H1 (cell line): Measurements from ENCODE around the gene SLC9A3. TPM values are rescaled to one million over a fixed set of nuclear protein-coding genes. Genes with fewer than 3 reads are reported as not detected.

Experiments used
- CTCF ChIA-PET: fragments of 300-600 bp; sonication (Branson Sonifier 250); formaldehyde crosslinking; loops from one replicate; lab custom pipeline; 2021; ENCODE audit not compliant: partially characterized antibody; lab: Charles Lee
- POLR2A ChIA-PET: fragments of 300-600 bp; sonication (Branson Sonifier 250); formaldehyde crosslinking; loops from one replicate; lab custom pipeline; 2021; ENCODE audit warnings: inconsistent platforms; ENCODE audit not compliant: partially characterized antibody; lab: Charles Lee
- DNase-seq, 2 experiments: peaks; one replicate each; pipeline versions ENCODE4 v3.0.0 to v3.0.0-alpha.2; 2010 to 2022; ENCODE audit warnings: low spot score in 2 of 2, low read depth in 1 of 2, mixed read lengths in 1 of 2
- FAIRE-seq: peaks from 2 replicates; lab custom pipeline; 2011; peaks lifted over from hg19 to GRCh38; lab: Jason Lieb, UNC
- H2AFZ ChIP-seq: 2 replicates; pipeline ENCODE4 v1.8.1; 2012; ENCODE audit warnings: low read length, inconsistent platforms
- H2AK5ac ChIP-seq: 2 replicates; pipeline ENCODE4 v1.6.1; 2013; ENCODE audit warnings: low read depth, low read length
- H2BK120ac ChIP-seq: replicated peaks from 2 replicates; pipeline ENCODE3; 2013; ENCODE audit warnings: low read depth, low read length, inconsistent platforms
- H2BK12ac ChIP-seq: 2 replicates; pipeline ENCODE4 v1.6.1; 2013; ENCODE audit warnings: low read depth, low read length
- H2BK15ac ChIP-seq: 2 replicates; pipeline ENCODE4 v1.6.1; 2013; ENCODE audit warnings: low read length
- H2BK20ac ChIP-seq: 2 replicates; pipeline ENCODE4 v1.6.1; 2013; ENCODE audit warnings: low read length
- H2BK5ac ChIP-seq: 2 replicates; pipeline ENCODE4 v1.6.1; 2013; ENCODE audit warnings: low read depth, low read length
- H3K14ac ChIP-seq: 2 replicates; pipeline ENCODE4 v1.6.1; 2013; ENCODE audit warnings: inconsistent platforms; ENCODE audit not compliant: insufficient read length
- H3K18ac ChIP-seq: 2 replicates; pipeline ENCODE4 v1.6.1; 2013; ENCODE audit warnings: low read length; ENCODE audit errors: extremely low read depth
- H3K23ac ChIP-seq: 2 replicates; pipeline ENCODE4 v1.6.1; 2013; ENCODE audit warnings: inconsistent platforms; ENCODE audit not compliant: insufficient read length
- H3K23me2 ChIP-seq: 2 replicates; pipeline ENCODE4 v1.6.1; 2013; ENCODE audit warnings: low read depth, low read length
- H3K27ac ChIP-seq: 2 replicates; pipeline ENCODE4 v1.6.1; 2011; ENCODE audit warnings: low read depth, low read length, inconsistent platforms
- H3K27me3 ChIP-seq, 4 experiments: replicated peaks in 1 of 4; 1 replicate in 1 of 4; 2 replicates in 3 of 4; pipeline versions ENCODE4 v1.6.1 to v1.8.1; 2011 to 2013; ENCODE audit warnings: low read length in 3 of 4, mild to moderate bottlenecking in 3 of 4, inconsistent platforms in 2 of 4, mixed read lengths in 2 of 4, moderate library complexity in 1 of 4; ENCODE audit not compliant: control insufficient read depth in 3 of 4, insufficient read depth in 3 of 4; ENCODE audit errors: extremely low read depth in 1 of 4
- H3K36me3 ChIP-seq, 4 experiments: 2 replicates each; pipeline versions ENCODE4 v1.6.1 to v1.8.1; 2011 to 2013; ENCODE audit warnings: mild to moderate bottlenecking in 4 of 4, low read length in 3 of 4, moderate library complexity in 2 of 4, control low read depth in 1 of 4, inconsistent platforms in 1 of 4; ENCODE audit not compliant: insufficient read depth in 4 of 4, control insufficient read depth in 2 of 4
- H3K4ac ChIP-seq: replicated peaks from 2 replicates; pipeline ENCODE3; 2013; ENCODE audit warnings: low read length, low read depth, mixed read lengths, inconsistent platforms; ENCODE audit not compliant: insufficient read length
- H3K4me1 ChIP-seq, 4 experiments: replicated peaks in 1 of 4; 1 replicate in 1 of 4; 2 replicates in 3 of 4; pipeline versions ENCODE4 v1.6.1 to v1.8.1; 2011 to 2013; ENCODE audit warnings: low read length in 3 of 4, inconsistent platforms in 2 of 4, mixed read lengths in 1 of 4; ENCODE audit not compliant: insufficient read depth in 4 of 4, control insufficient read depth in 3 of 4
- H3K4me2 ChIP-seq, 2 experiments: 2 replicates each; pipeline versions ENCODE4 v1.6.1 to v1.8.1; 2011 to 2013; ENCODE audit warnings: low read depth in 2 of 2, low read length in 2 of 2, control low read depth in 1 of 2, inconsistent platforms in 1 of 2, mild to moderate bottlenecking in 1 of 2; ENCODE audit not compliant: insufficient read depth in 1 of 2
- H3K4me3 ChIP-seq, 4 experiments: fragments of 200-600, 300-600 bp in 1 of 4; sonication (generic), shearing (Covaris generic), sonication (Bioruptor Twin) in 1 of 4; 2 replicates each; pipeline versions ENCODE4 v1.5.1 to v1.8.1; 2011 to 2016; ENCODE audit warnings: low read length in 4 of 4, low read depth in 3 of 4, control low read depth in 2 of 4, inconsistent platforms in 2 of 4, mild to moderate bottlenecking in 2 of 4, mixed read lengths in 1 of 4, moderate library complexity in 1 of 4; ENCODE audit not compliant: insufficient read depth in 2 of 4; ENCODE audit errors: extremely low read depth in 1 of 4
- H3K56ac ChIP-seq: replicated peaks from 2 replicates; pipeline ENCODE3; 2013; ENCODE audit warnings: low read depth, mild to moderate bottlenecking, mixed read lengths, low read length, inconsistent platforms; ENCODE audit not compliant: insufficient read length
- H3K79me1 ChIP-seq: 2 replicates; pipeline ENCODE4 v1.6.1; 2013; ENCODE audit warnings: low read depth, low read length, control low read depth
- H3K79me2 ChIP-seq, 2 experiments: 2 replicates each; pipeline versions ENCODE4 v1.6.1 to v1.8.1; 2012 to 2013; ENCODE audit warnings: low read length in 2 of 2, mild to moderate bottlenecking in 2 of 2, inconsistent platforms in 1 of 2; ENCODE audit not compliant: insufficient read depth in 2 of 2, control insufficient read depth in 1 of 2
- H3K9ac ChIP-seq, 4 experiments: replicated peaks in 1 of 4; 1 replicate in 1 of 4; 2 replicates in 3 of 4; pipeline versions ENCODE4 v1.6.1 to v1.8.1; 2011 to 2013; ENCODE audit warnings: low read depth in 3 of 4, low read length in 3 of 4, control low read depth in 2 of 4, mild to moderate bottlenecking in 2 of 4, moderate library complexity in 2 of 4, inconsistent platforms in 1 of 4; ENCODE audit errors: extremely low read depth in 1 of 4
- H3K9me3 ChIP-seq, 2 experiments: 2 replicates each; pipeline versions ENCODE4 v1.6.1 to v1.8.1; 2012 to 2013; ENCODE audit warnings: mild to moderate bottlenecking in 2 of 2, moderate library complexity in 2 of 2, control low read depth in 1 of 2, inconsistent platforms in 1 of 2, low read depth in 1 of 2, low read length in 1 of 2, mixed read lengths in 1 of 2; ENCODE audit not compliant: insufficient read depth in 2 of 2
- H4K20me1 ChIP-seq, 2 experiments: replicated peaks in 1 of 2; 2 replicates each; pipeline versions ENCODE3 to v1.8.1; 2011 to 2013; ENCODE audit warnings: inconsistent platforms in 2 of 2, low read length in 2 of 2, mild to moderate bottlenecking in 1 of 2; ENCODE audit not compliant: insufficient read depth in 2 of 2, control insufficient read depth in 1 of 2
- H4K5ac ChIP-seq: 2 replicates; pipeline ENCODE4 v1.6.1; 2013; ENCODE audit warnings: low read length, low read depth, mixed read lengths, inconsistent platforms; ENCODE audit not compliant: insufficient read length
- H4K8ac ChIP-seq: 2 replicates; pipeline ENCODE4 v1.8.0; 2013; ENCODE audit warnings: mild to moderate bottlenecking, moderate library complexity, low read length, inconsistent platforms; ENCODE audit not compliant: insufficient read depth; ENCODE audit errors: extremely low read depth
- H4K91ac ChIP-seq: replicated peaks from 2 replicates; pipeline ENCODE3; 2013; ENCODE audit warnings: low read length, mixed read lengths, inconsistent platforms; ENCODE audit not compliant: insufficient read length
- BACH1 ChIP-seq: IDR thresholded peaks from 2 replicates; pipeline ENCODE4 v1.6.1; 2012; ENCODE audit warnings: low read length, improper control_type of control experiment
- EGR1 ChIP-seq: IDR thresholded peaks from 2 replicates; pipeline ENCODE4 v1.6.1; 2011; ENCODE audit warnings: low read depth, low read length, borderline replicate concordance
- HDAC2 ChIP-seq, 2 experiments: fragments of 300-600 bp in 1 of 2; sonication (generic) in 1 of 2; IDR thresholded peaks; 2 replicates each; pipeline ENCODE4 v1.6.1; 2011 to 2012; ENCODE audit warnings: low read depth in 2 of 2, low read length in 2 of 2, mild to moderate bottlenecking in 2 of 2, moderate library complexity in 2 of 2, borderline replicate concordance in 1 of 2, inconsistent platforms in 1 of 2
- JUND ChIP-seq: IDR thresholded peaks from 2 replicates; pipeline ENCODE4 v1.6.1; 2011; ENCODE audit warnings: mild to moderate bottlenecking, improper control_type of control experiment, low read length
- RBBP5 ChIP-seq: IDR thresholded peaks from 2 replicates; pipeline ENCODE4 v1.7.1; 2012; ENCODE audit warnings: low read depth, mild to moderate bottlenecking, inconsistent platforms, low read length, moderate library complexity, borderline replicate concordance
- SRF ChIP-seq: IDR thresholded peaks from 2 replicates; pipeline ENCODE4 v1.6.1; 2011; ENCODE audit warnings: mild to moderate bottlenecking, low read depth, low read length, moderate library complexity
- TCF12 ChIP-seq: IDR thresholded peaks from 2 replicates; pipeline ENCODE4 v1.6.1; 2011; ENCODE audit warnings: low read depth, mild to moderate bottlenecking, low read length
- WGBS, 2 experiments: shearing (Covaris generic) in 1 of 2; methylation state at CpG; one replicate each; pipeline versions ENCODE4 v1.1.6 to v1.1.7; 2013 to 2015; ENCODE audit warnings: low lambda C conversion rate in 2 of 2, mixed read lengths in 2 of 2, inconsistent platforms in 1 of 2, low coverage in 1 of 2, missing lambda C conversion rate in 1 of 2; ENCODE audit not compliant: insufficient replicate concordance in 2 of 2, insufficient coverage in 1 of 2, insufficient read length in 1 of 2; ENCODE audit errors: extremely low coverage in 1 of 2, missing lambda C conversion rate in 1 of 2; 5-methylcytosine and 5-hydroxymethylcytosine counted together
- polyA plus RNA-seq, 7 experiments: library from polyadenylated mRNA; depleted of rRNA in 3 of 7; stranded (reverse) in 5 of 7; unstranded in 2 of 7; fragments of >200 nt in 5 of 7; fragments of 200-250 nt in 2 of 7; gene quantifications; 1 replicate in 5 of 7; 2 replicates in 1 of 7; 4 replicates in 1 of 7; pipeline versions ENCODE4 v1.2.1 to v1.2.3, GENCODE V29; 2011 to 2013; ENCODE audit warnings: missing spikeins in 2 of 7, mixed read lengths in 2 of 7
- total RNA-seq: library from RNA; stranded (reverse); fragmentation: NEBNext Ultra II Directional; extraction: Animal tissue kit (Norgen Biotek cat#: 25700); gene quantifications from 2 replicates; pipeline ENCODE4 v1.2.1, GENCODE V29; 2021

Gene SLC9A3
- total and polyA plus RNA-seq, 2 of the 8 experiments (the other 6 are each of a cell fraction or from before 2014, with no cell fraction given): 0.95 to 1.0 TPM

GRCh38 chr5:513216-514100 lies 10.8 kb downstream of the SLC9A3 start:
- H3K18ac ChIP-seq: no peak overlapping the region
- H3K14ac ChIP-seq: no peak overlapping the region
- WGBS, 2 experiments: 84% methylated on average over 25 of the region's 31 CpGs; no CpG with 5 or more reads in 1 of the 2 experiments
- H2BK15ac ChIP-seq: no peak overlapping the region
- DNase-seq (no peak), FAIRE-seq (no peak)
- H3K79me1 ChIP-seq: no peaks in the 10 kb centered on the region
- no peak overlapping the region for H2BK12ac ChIP-seq
- peaks cover 12% of the 10 kb centered on the region; the same call in 1 of the 2 replicates for H3K23me2 ChIP-seq
- POLR2A ChIA-PET: interaction anchor here (0.8 to 1.3 kb wide), 2 partner anchors 11 to 40 kb away, joined by 3 to 4 read pairs; no protein-coding TSS in a partner anchor
- H3K4me1 ChIP-seq: peaks cover 0 to 4% (median 0%) of the 10 kb centered on the region in 4 experiments; a peak in 1 of 7 replicates
- no peak overlapping the region for H4K8ac ChIP-seq
- H3K79me2 ChIP-seq: no peaks in the 10 kb centered on the region
- no peak overlapping the region for H2AFZ ChIP-seq
- peaks cover 2 to 12% of the 10 kb centered on the region in 2 experiments for H4K20me1 ChIP-seq
- H4K91ac ChIP-seq: no peak overlapping the region
- H3K27me3 ChIP-seq: 0 out of 7 replicates have a peak, but pooled peaks cover 0 to 2% (median 0%) of the 10 kb centered on the region in 4 experiments
- H4K5ac ChIP-seq: no peak overlapping the region
- no peak overlapping the region for H3K56ac ChIP-seq
- TF ChIP-seq RBBP5 (no peak), HDAC2 (IDR thresholded peaks at IDR 0.05; ENCODE audit: borderline replicate concordance in 1 of 2, low read depth in 2 of 2, low read length in 2 of 2) (no peak), TCF12 (no peak), SRF (no peak), EGR1 (no peak), BACH1 (no peak), JUND (no peak)
- H3K23ac ChIP-seq: no peak overlapping the region
- H2AK5ac ChIP-seq: no peak overlapping the region
- no peak overlapping the region for H3K9ac ChIP-seq
- no peaks in the 10 kb centered on the region for H3K9me3 ChIP-seq
- no peak overlapping the region for H2BK5ac ChIP-seq
- H2BK20ac ChIP-seq: no peak overlapping the region
- H3K4me2 ChIP-seq: no peak overlapping the region
- no peak overlapping the region for H3K27ac ChIP-seq
- CTCF ChIA-PET: interaction anchor here (1.3 to 3.3 kb wide), 2 partner anchors 9 to 11 kb away, joined by 5 to 11 read pairs; no protein-coding TSS in a partner anchor
- H3K36me3 ChIP-seq: no peaks in the 10 kb centered on the region
- no peak overlapping the region for H3K4me3 ChIP-seq
- H2BK120ac ChIP-seq: no peak overlapping the region
- no peak overlapping the region for H3K4ac ChIP-seq
